ENCODE measurements around the gene CCDC192.

Gene CCDC192

DNA sequence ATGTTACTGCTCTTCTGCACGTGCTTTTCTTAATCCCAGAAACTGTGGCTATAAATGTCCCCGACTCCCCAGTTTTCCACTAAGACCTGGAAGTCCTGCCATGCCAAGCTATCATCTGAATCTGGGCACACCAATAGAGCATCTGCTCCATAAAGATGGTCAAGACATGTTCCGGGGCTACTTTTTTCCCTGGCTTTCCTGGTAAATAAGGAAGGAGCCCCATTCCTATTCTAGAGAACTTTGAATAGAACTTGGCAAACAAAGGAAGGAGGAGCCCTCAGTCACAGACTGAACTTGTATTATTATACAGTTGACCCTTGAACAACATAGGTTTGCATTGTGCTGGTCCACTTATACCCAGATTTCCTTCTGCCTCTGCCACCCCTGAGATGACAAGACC lies 182.9 kb downstream of the CCDC192 start:
- Histone ChIP-seq H3K36me3 (replicated peaks; ENCODE audit: low read depth, low read length) (no peaks in the 10 kb centered on the region), H3K9ac (ENCODE audit: low read length) (no peak overlapping the region), H3K4me3 (ENCODE audit: low read length) (no peak overlapping the region), H4K20me1 (ENCODE audit: insufficient read depth, low read length) (no peaks in the 10 kb centered on the region), H3K27me3 (ENCODE audit: low read depth, low read length) (no peaks in the 10 kb centered on the region), H3K79me2 (ENCODE audit: low read length) (no peaks in the 10 kb centered on the region), H3K4me2 (ENCODE audit: low read length) (no peak overlapping the region), H3K9me3 (ENCODE audit: insufficient read depth, low read length) (no peaks in the 10 kb centered on the region), H2AFZ (ENCODE audit: low read depth, low read length) (no peak overlapping the region), H3K4me1 (ENCODE audit: low read length) (no peaks in the 10 kb centered on the region), H3K27ac (ENCODE audit: low read length) (no peak overlapping the region)
- TF ChIP-seq EZH2phosphoT487 (IDR thresholded peaks at IDR 0.05; ENCODE audit: low read depth): no peak
- TF ChIP-seq, protein P1, sequence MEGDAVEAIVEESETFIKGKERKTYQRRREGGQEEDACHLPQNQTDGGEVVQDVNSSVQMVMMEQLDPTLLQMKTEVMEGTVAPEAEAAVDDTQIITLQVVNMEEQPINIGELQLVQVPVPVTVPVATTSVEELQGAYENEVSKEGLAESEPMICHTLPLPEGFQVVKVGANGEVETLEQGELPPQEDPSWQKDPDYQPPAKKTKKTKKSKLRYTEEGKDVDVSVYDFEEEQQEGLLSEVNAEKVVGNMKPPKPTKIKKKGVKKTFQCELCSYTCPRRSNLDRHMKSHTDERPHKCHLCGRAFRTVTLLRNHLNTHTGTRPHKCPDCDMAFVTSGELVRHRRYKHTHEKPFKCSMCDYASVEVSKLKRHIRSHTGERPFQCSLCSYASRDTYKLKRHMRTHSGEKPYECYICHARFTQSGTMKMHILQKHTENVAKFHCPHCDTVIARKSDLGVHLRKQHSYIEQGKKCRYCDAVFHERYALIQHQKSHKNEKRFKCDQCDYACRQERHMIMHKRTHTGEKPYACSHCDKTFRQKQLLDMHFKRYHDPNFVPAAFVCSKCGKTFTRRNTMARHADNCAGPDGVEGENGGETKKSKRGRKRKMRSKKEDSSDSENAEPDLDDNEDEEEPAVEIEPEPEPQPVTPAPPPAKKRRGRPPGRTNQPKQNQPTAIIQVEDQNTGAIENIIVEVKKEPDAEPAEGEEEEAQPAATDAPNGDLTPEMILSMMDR (IDR thresholded peaks at IDR 0.05; ENCODE audit: low read depth, low read length): no peak

DNA sequence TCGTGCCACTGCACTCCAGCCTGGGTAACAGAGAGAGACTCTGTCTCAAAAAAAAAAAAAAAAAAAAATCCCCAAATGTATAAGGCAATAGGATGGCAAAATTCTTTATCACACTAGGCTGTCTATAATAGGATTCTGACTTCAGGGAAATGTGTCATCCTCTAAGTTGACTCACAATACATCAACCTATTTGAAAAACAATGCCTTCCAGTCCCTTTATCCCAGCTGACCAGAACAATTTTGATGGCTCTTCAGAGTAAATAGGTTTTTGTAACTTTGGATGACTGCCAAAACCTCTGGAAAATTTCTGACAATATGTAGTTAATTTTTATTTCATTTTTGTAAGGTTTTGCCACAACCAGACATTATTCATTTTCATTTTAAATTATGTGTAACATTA lies 184.1 kb downstream of the CCDC192 start:
- TF ChIP-seq, protein P1 (IDR thresholded peaks at IDR 0.05; ENCODE audit: low read depth, low read length): no peak
- no peak for TF ChIP-seq EZH2phosphoT487 (IDR thresholded peaks at IDR 0.05; ENCODE audit: low read depth)
- Histone ChIP-seq H3K27me3 (ENCODE audit: low read depth, low read length) (no peaks in the 10 kb centered on the region), H4K20me1 (ENCODE audit: insufficient read depth, low read length) (no peaks in the 10 kb centered on the region), H3K4me1 (ENCODE audit: low read length) (no peaks in the 10 kb centered on the region), H3K9ac (ENCODE audit: low read length) (no peak overlapping the region), H2AFZ (ENCODE audit: low read depth, low read length) (no peak overlapping the region), H3K9me3 (ENCODE audit: insufficient read depth, low read length) (no peaks in the 10 kb centered on the region), H3K4me3 (ENCODE audit: low read length) (no peak overlapping the region), H3K27ac (ENCODE audit: low read length) (no peak overlapping the region), H3K79me2 (ENCODE audit: low read length) (no peaks in the 10 kb centered on the region), H3K36me3 (replicated peaks; ENCODE audit: low read depth, low read length) (no peaks in the 10 kb centered on the region), H3K4me2 (ENCODE audit: low read length) (no peak overlapping the region)

DNA sequence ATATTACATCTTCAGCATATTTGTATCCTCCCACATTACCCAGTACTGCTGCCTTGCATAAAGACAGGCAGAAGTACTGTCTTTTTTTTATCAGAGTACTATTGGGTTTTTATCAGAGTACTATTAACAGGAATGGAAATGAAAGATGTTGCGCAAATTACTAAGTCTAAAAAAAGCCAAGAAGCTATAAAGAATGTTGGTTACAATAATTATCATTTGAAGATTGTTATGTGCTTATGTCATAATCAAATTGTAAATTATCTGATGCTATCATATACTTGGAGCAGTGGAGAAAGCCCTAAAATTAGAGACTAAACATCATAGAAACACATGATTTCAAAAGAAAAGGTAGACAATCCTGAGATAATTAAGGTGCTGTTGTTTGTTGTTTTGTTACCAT lies 188.8 kb downstream of the CCDC192 start:
- Histone ChIP-seq H4K20me1 (ENCODE audit: insufficient read depth, low read length) (no peaks in the 10 kb centered on the region), H3K27ac (ENCODE audit: low read length) (no peak overlapping the region), H3K9ac (ENCODE audit: low read length) (no peak overlapping the region), H3K4me1 (ENCODE audit: low read length) (no peaks in the 10 kb centered on the region), H3K36me3 (replicated peaks; ENCODE audit: low read depth, low read length) (no peaks in the 10 kb centered on the region), H3K4me3 (ENCODE audit: low read length) (no peak overlapping the region), H3K9me3 (ENCODE audit: insufficient read depth, low read length) (no peaks in the 10 kb centered on the region), H3K4me2 (ENCODE audit: low read length) (no peak overlapping the region), H2AFZ (ENCODE audit: low read depth, low read length) (no peak overlapping the region), H3K79me2 (ENCODE audit: low read length) (no peaks in the 10 kb centered on the region), H3K27me3 (ENCODE audit: low read depth, low read length) (no peaks in the 10 kb centered on the region)
- no peak for TF ChIP-seq EZH2phosphoT487 (IDR thresholded peaks at IDR 0.05; ENCODE audit: low read depth)
- TF ChIP-seq, protein P1 (IDR thresholded peaks at IDR 0.05; ENCODE audit: low read depth, low read length): no peak

DNA sequence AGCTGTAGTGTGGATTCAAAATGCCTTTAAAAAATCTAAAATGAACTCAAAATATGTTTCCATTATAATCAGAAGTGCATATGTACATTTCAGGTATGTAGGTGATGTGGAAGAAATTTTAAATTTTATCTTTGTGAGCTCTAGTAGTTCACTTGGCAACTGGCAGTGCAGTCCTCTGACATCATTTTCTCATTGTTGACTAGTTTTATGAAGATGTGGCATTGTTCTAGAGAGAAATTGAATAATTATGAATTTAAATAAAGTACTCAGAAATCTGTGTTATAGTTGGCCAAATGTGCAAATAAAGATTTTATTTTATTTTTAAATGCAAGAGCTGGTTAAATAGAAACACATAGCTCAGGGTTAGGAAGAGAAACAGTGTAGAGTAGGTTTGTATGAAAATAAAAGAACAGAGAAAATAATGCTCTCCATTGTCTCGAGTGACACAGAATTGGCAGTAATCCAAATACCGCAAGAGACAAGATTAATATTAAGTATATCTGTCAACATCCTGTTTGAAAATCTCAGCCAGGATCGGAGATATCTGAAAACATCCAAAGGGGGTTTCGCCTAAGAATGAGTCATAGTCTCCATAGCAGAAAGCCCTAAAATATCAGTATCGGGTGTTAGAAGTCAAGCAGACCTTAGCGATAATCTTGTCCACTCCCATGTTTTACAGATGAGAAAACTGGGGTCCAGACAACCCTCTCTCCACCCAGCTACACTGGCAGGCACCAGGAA lies 189.4 kb downstream of the CCDC192 start:
- H3K79me2 ChIP-seq (ENCODE audit: low read length): no peaks in the 10 kb centered on the region
- TF ChIP-seq, protein P1 (IDR thresholded peaks at IDR 0.05; ENCODE audit: low read depth, low read length): no peak
- TF ChIP-seq EZH2phosphoT487 (IDR thresholded peaks at IDR 0.05; ENCODE audit: low read depth): no peak
- H3K27ac ChIP-seq (ENCODE audit: low read length): no peak overlapping the region
- no peaks in the 10 kb centered on the region for H3K9me3 ChIP-seq (ENCODE audit: insufficient read depth, low read length)
- H3K4me1 ChIP-seq (ENCODE audit: low read length): no peaks in the 10 kb centered on the region
- no peak overlapping the region for H3K4me3 ChIP-seq (ENCODE audit: low read length)
- no peaks in the 10 kb centered on the region for H4K20me1 ChIP-seq (ENCODE audit: insufficient read depth, low read length)
- H3K4me2 ChIP-seq (ENCODE audit: low read length): no peak overlapping the region
- H3K27me3 ChIP-seq (ENCODE audit: low read depth, low read length): no peaks in the 10 kb centered on the region
- no peaks in the 10 kb centered on the region for H3K36me3 ChIP-seq (replicated peaks; ENCODE audit: low read depth, low read length)
- H3K9ac ChIP-seq (ENCODE audit: low read length): no peak overlapping the region
- H2AFZ ChIP-seq (ENCODE audit: low read depth, low read length): no peak overlapping the region
